Smooth muscle cell (in vitro differentiated cells): Measurements from ENCODE around the gene FOXO3. TPM values are rescaled to one million over a fixed set of nuclear protein-coding genes. Genes with fewer than 3 reads are reported as not detected.

ENCODE experiments used
- DNase-seq: peaks from one replicate; lab custom pipeline; 2025; ENCODE audit not compliant: unreplicated experiment; lab: John Stamatoyannopoulos, UW
- H2AFZ ChIP-seq: fragments of 200-600 bp; sonication (generic); 2 replicates; pipeline ENCODE4 v1.6.0; 2016; ENCODE audit warnings: antibody characterized with exemption, low read depth, mild to moderate bottlenecking
- H3F3A ChIP-seq: fragments of 200-600 bp; sonication (generic); 2 replicates; pipeline ENCODE4 v1.6.0; 2017; ENCODE audit warnings: antibody characterized with exemption, low read depth
- H3K27ac ChIP-seq: fragments of 200-600 bp; sonication (generic); 2 replicates; pipeline ENCODE4 v1.5.1; 2016; ENCODE audit warnings: low read depth, mild to moderate bottlenecking
- H3K27me3 ChIP-seq: fragments of 200-600 bp; sonication (generic); 2 replicates; pipeline ENCODE4 v1.6.1; 2016; ENCODE audit warnings: low read depth, mild to moderate bottlenecking
- H3K36me3 ChIP-seq: fragments of 200-600 bp; sonication (generic); 2 replicates; pipeline ENCODE4 v1.5.1; 2016; ENCODE audit warnings: low read depth
- H3K4me1 ChIP-seq: fragments of 200-600 bp; sonication (generic); 2 replicates; pipeline ENCODE4 v1.5.1; 2016; ENCODE audit warnings: low read depth
- H3K4me2 ChIP-seq: fragments of 200-600 bp; sonication (generic); 2 replicates; pipeline ENCODE4 v1.6.0; 2016; ENCODE audit warnings: mild to moderate bottlenecking
- H3K4me3 ChIP-seq: fragments of 200-600 bp; sonication (generic); 2 replicates; pipeline ENCODE4 v1.5.1; 2016; ENCODE audit warnings: mild to moderate bottlenecking
- H3K79me2 ChIP-seq: fragments of 200-600 bp; sonication (generic); 2 replicates; pipeline ENCODE4 v1.6.0; 2016; ENCODE audit warnings: low read depth, mild to moderate bottlenecking
- H3K9ac ChIP-seq: fragments of 200-600 bp; sonication (generic); 2 replicates; pipeline ENCODE4 v1.6.0; 2016; ENCODE audit warnings: low read depth
- H3K9me3 ChIP-seq: fragments of 200-600 bp; sonication (generic); replicated peaks from 2 replicates; pipeline ENCODE4 v1.5.1; 2016; ENCODE audit warnings: low read depth
- H4K20me1 ChIP-seq: fragments of 200-600 bp; sonication (generic); 2 replicates; pipeline ENCODE4 v1.6.0; 2016; ENCODE audit warnings: low read depth
- CTCF ChIP-seq: fragments of 200-600 bp; sonication (generic); IDR thresholded peaks from 2 replicates; pipeline ENCODE4 v1.5.1; 2017; ENCODE audit warnings: borderline replicate concordance, mild to moderate bottlenecking, antibody characterized with exemption; ENCODE audit not compliant: insufficient read depth, poor library complexity, severe bottlenecking
- WGBS: methylation state at CpG from one replicate; pipeline ENCODE4 v1.1.7; 2016; ENCODE audit warnings: low lambda C conversion rate; 5-methylcytosine and 5-hydroxymethylcytosine counted together
- polyA plus RNA-seq: library from polyadenylated mRNA; unstranded; fragments of >200 nt; fragmentation: Nextera tagmentation; extraction: Ambion mirVana; gene quantifications from 2 replicates; pipeline ENCODE4 v1.2.1, GENCODE V29; 2016
- total RNA-seq: library from RNA; depleted of rRNA; stranded (reverse); fragments of >200 nt; gene quantifications from 2 replicates; pipeline ENCODE4 v1.2.3, GENCODE V29; 2014

Gene FOXO3
- total and polyA plus RNA-seq, 2 experiments from 2014 or later: 35.9 to 40.3 TPM

- Histone ChIP-seq H3K27ac (no peak overlapping the region), H3K36me3 (peaks cover 4% of the 10 kb centered on the region), H3K4me3 (no peak overlapping the region), H3K79me2 (no peaks in the 10 kb centered on the region), H3K27me3 (no peaks in the 10 kb centered on the region), H3K9me3 (peaks cover 6% of the 10 kb centered on the region), H3K4me2 (no peak overlapping the region), H3K4me1 (no peaks in the 10 kb centered on the region), H3F3A (peaks cover 4% of the 10 kb centered on the region), H3K9ac (no peak overlapping the region), H2AFZ (no peak overlapping the region), H4K20me1 (no peaks in the 10 kb centered on the region)
- DNase-seq: no peak
- no peak for TF ChIP-seq CTCF
- WGBS: 85% methylated on average over 8 of the region's 8 CpGs
These were observed 146.7 kb downstream of the FOXO3 start for GRCh38 chr6:108707328-108707976.

- Histone ChIP-seq H3F3A (peaks cover 4% of the 10 kb centered on the region), H4K20me1 (no peaks in the 10 kb centered on the region), H3K4me2 (no peak overlapping the region), H2AFZ (no peak overlapping the region), H3K9me3 (no peaks in the 10 kb centered on the region), H3K36me3 (no peaks in the 10 kb centered on the region), H3K4me1 (no peaks in the 10 kb centered on the region), H3K27ac (no peak overlapping the region), H3K4me3 (no peak overlapping the region), H3K9ac (no peak overlapping the region), H3K79me2 (no peaks in the 10 kb centered on the region), H3K27me3 (no peaks in the 10 kb centered on the region)
- DNase-seq: no peak
- no peak for TF ChIP-seq CTCF
- 93% methylated on average over 4 of the region's 4 CpGs for WGBS
These were observed 149.3 kb downstream of the FOXO3 start for GRCh38 chr6:108710030-108710429.

- H4K20me1 ChIP-seq: no peaks in the 10 kb centered on the region
- DNase-seq: no peak
- H3K4me3 ChIP-seq: no peak overlapping the region
- peaks cover 4% of the 10 kb centered on the region for H3F3A ChIP-seq
- no peak overlapping the region for H3K4me2 ChIP-seq
- no peaks in the 10 kb centered on the region for H3K4me1 ChIP-seq
- no peaks in the 10 kb centered on the region for H3K27me3 ChIP-seq
- H3K27ac ChIP-seq: no peak overlapping the region
- H3K9me3 ChIP-seq: no peaks in the 10 kb centered on the region
- 62% methylated on average over 7 of the region's 7 CpGs for WGBS
- H3K9ac ChIP-seq: no peak overlapping the region
- no peaks in the 10 kb centered on the region for H3K79me2 ChIP-seq
- TF ChIP-seq CTCF: no peak
- H3K36me3 ChIP-seq: no peaks in the 10 kb centered on the region
- H2AFZ ChIP-seq: no peak overlapping the region
These were observed 149.8 kb downstream of the FOXO3 start for GRCh38 chr6:108710551-108710950.

- Histone ChIP-seq H3F3A (peaks cover 4% of the 10 kb centered on the region), H3K9ac (no peak overlapping the region), H2AFZ (no peak overlapping the region), H3K79me2 (no peaks in the 10 kb centered on the region), H3K36me3 (no peaks in the 10 kb centered on the region), H3K27me3 (no peaks in the 10 kb centered on the region), H3K4me1 (no peaks in the 10 kb centered on the region), H3K4me3 (no peak overlapping the region), H3K9me3 (no peaks in the 10 kb centered on the region), H3K27ac (no peak overlapping the region), H3K4me2 (no peak overlapping the region), H4K20me1 (no peaks in the 10 kb centered on the region)
- 25% methylated on average over 5 of the region's 5 CpGs for WGBS
- TF ChIP-seq CTCF: no peak
- DNase-seq: no peak
These were observed 150.4 kb downstream of the FOXO3 start for GRCh38 chr6:108711071-108711470.
